A549 (cell line): Measurements from ENCODE around the gene CELF1. TPM values are rescaled to one million over a fixed set of nuclear protein-coding genes. Genes with fewer than 3 reads are reported as not detected.

Source experiments
- ATAC-seq, 2 experiments: fragments of 200-7000 bp in 1 of 2; fragments of >200 bp in 1 of 2; cut with Nextera tagmentation in 1 of 2; cut with Tn5 transposase in 1 of 2; 3 replicates each; pipeline versions ENCODE4 v1.8.0 to v1.9.1; 2018 to 2020; ENCODE audit warnings: mild to moderate bottlenecking in 1 of 2, moderate library complexity in 1 of 2
- CTCF ChIA-PET: fragments of 300-600 bp; sonication (Branson Sonifier 250); formaldehyde crosslinking; extraction: SDS; loops from one replicate; lab custom pipeline; 2021; ENCODE audit warnings: antibody characterized with exemption, inconsistent platforms; lab: Yijun Ruan, JAX
- POLR2A ChIA-PET: fragments of 350-600 bp; formaldehyde crosslinking; extraction: SDS; loops from one replicate; lab custom pipeline; 2021; ENCODE audit warnings: antibody characterized with exemption, inconsistent platforms; lab: Yijun Ruan, JAX
- DNase-seq, 2 experiments: peaks; one replicate each; pipeline versions ENCODE4 v3.0.0 to v3.0.0-alpha.2; 2011 to 2016; ENCODE audit warnings: low read depth in 1 of 2, low spot score in 1 of 2
- FAIRE-seq: peaks from 2 replicates; lab custom pipeline; 2011; peaks lifted over from hg19 to GRCh38; lab: Jason Lieb, UNC
- H3K27ac ChIP-seq, 2 experiments: fragments of >200 bp; sonication (Bioruptor Twin); formaldehyde crosslinking; 3 replicates each; pipeline ENCODE4 v1.5.1; 2016 to 2017
- H3K4me1 ChIP-seq: fragments of >200 bp; sonication (Bioruptor Twin); formaldehyde crosslinking; 3 replicates; pipeline ENCODE4 v1.6.1; 2016
- H3K4me2 ChIP-seq: fragments of >200 bp; sonication (Bioruptor Twin); formaldehyde crosslinking; 3 replicates; pipeline ENCODE4 v1.6.1; 2016
- H3K4me3 ChIP-seq: fragments of >200 bp; sonication (Bioruptor Twin); formaldehyde crosslinking; 3 replicates; pipeline ENCODE4 v1.5.1; 2016
- H3K9me3 ChIP-seq: fragments of >200 bp; sonication (Bioruptor Twin); formaldehyde crosslinking; 3 replicates; pipeline ENCODE4 v1.6.1; 2016
- ATOH8 ChIP-seq: fragments of 250-450 bp; sonication (Bioruptor Pico); IDR thresholded peaks from 2 replicates; pipeline ENCODE4 v1.5.0; 2020; ENCODE audit warnings: low read depth, mild to moderate bottlenecking, moderate library complexity
- BCL3 ChIP-seq: fragments of >200 bp; sonication (Bioruptor Twin); formaldehyde crosslinking; IDR thresholded peaks from 3 replicates; pipeline ENCODE4 v1.6.1; 2016
- BHLHE40 ChIP-seq: IDR thresholded peaks from 2 replicates; pipeline ENCODE4 v1.6.1; 2012; ENCODE audit warnings: low read depth, low read length, inconsistent platforms
- CBX8 ChIP-seq: fragments of 200-600 bp; sonication (generic); IDR thresholded peaks from 2 replicates; pipeline ENCODE4 v1.6.1; 2016
- CEBPB ChIP-seq, 2 experiments: fragments of >200 bp in 1 of 2; sonication (Bioruptor Twin) in 1 of 2; formaldehyde crosslinking in 1 of 2; IDR thresholded peaks; 2 replicates each; pipeline ENCODE4 v1.6.1; 2012 to 2016
- EHF ChIP-seq: fragments of 250-450 bp; sonication (Bioruptor Pico); IDR thresholded peaks from 2 replicates; pipeline ENCODE4 v1.5.0; 2020; ENCODE audit warnings: mild to moderate bottlenecking
- ELK1 ChIP-seq: fragments of 150-350 bp; IDR thresholded peaks from 2 replicates; pipeline ENCODE4 v1.6.1; 2014; ENCODE audit warnings: low read depth, mild to moderate bottlenecking, low read length
- FOSB ChIP-seq: fragments of 250-450 bp; sonication (Bioruptor Pico); IDR thresholded peaks from 2 replicates; pipeline ENCODE4 v1.5.0; 2020; ENCODE audit warnings: mild to moderate bottlenecking, moderate library complexity
- FOSL2 ChIP-seq, 2 experiments: fragments of 450-650 bp in 1 of 2; fragments of >200 bp in 1 of 2; sonication (Bioruptor Twin) in 1 of 2; formaldehyde crosslinking; IDR thresholded peaks; 2 replicates each; pipeline versions ENCODE4 v1.5.0 to v1.6.1; 2016 to 2020; ENCODE audit warnings: mild to moderate bottlenecking in 1 of 2, moderate library complexity in 1 of 2
- GATA3 ChIP-seq: IDR thresholded peaks from 2 replicates; pipeline ENCODE4 v1.6.1; 2012; ENCODE audit warnings: borderline replicate concordance
- HDAC2 ChIP-seq: fragments of 200-600 bp; sonication (generic); IDR thresholded peaks from 2 replicates; pipeline ENCODE4 v1.6.1; 2016
- HES2 ChIP-seq: fragments of >200 bp; sonication (Bioruptor Twin); formaldehyde crosslinking; IDR thresholded peaks from 2 replicates; pipeline ENCODE4 v1.6.1; 2016
- HEYL ChIP-seq: fragments of 250-450 bp; sonication (Bioruptor Pico); IDR thresholded peaks from 2 replicates; pipeline ENCODE4 v1.8.0; 2021; ENCODE audit warnings: mild to moderate bottlenecking, moderate library complexity
- HOXB13 ChIP-seq: fragments of 250-450 bp; sonication (Bioruptor Pico); IDR thresholded peaks from 2 replicates; pipeline ENCODE4 v1.5.0; 2020; ENCODE audit warnings: low read depth, mild to moderate bottlenecking, moderate library complexity
- HOXB5 ChIP-seq: fragments of 250-450 bp; sonication (Bioruptor Pico); IDR thresholded peaks from 2 replicates; pipeline ENCODE4 v1.5.0; 2020; ENCODE audit warnings: mild to moderate bottlenecking, moderate library complexity
- KDM1A ChIP-seq: fragments of 200-600 bp; sonication (generic); IDR thresholded peaks from 2 replicates; pipeline ENCODE4 v1.6.1; 2016; ENCODE audit warnings: low read depth, mild to moderate bottlenecking
- KDM5A ChIP-seq: fragments of 200-600 bp; sonication (generic); IDR thresholded peaks from 2 replicates; pipeline ENCODE4 v1.6.1; 2016; ENCODE audit warnings: antibody characterized with exemption, mild to moderate bottlenecking
- MAZ ChIP-seq: fragments of 150-350 bp; IDR thresholded peaks from 2 replicates; pipeline ENCODE4 v1.6.1; 2014; ENCODE audit warnings: antibody characterized with exemption, low read depth, low read length, borderline replicate concordance
- MYC ChIP-seq: IDR thresholded peaks from 2 replicates; pipeline ENCODE4 v1.6.1; 2012; ENCODE audit warnings: mild to moderate bottlenecking, inconsistent platforms, low read length, improper control_type of control experiment, borderline replicate concordance
- NFE2L2 ChIP-seq: fragments of 150-350 bp; conservative IDR thresholded peaks from 2 replicates; pipeline ENCODE4 v1.6.1; 2014; ENCODE audit warnings: low read length
- PHF8 ChIP-seq: fragments of 200-600 bp; sonication (generic); IDR thresholded peaks from 2 replicates; pipeline ENCODE4 v1.6.1; 2016; ENCODE audit warnings: low read depth, mild to moderate bottlenecking, antibody characterized with exemption, moderate library complexity, borderline replicate concordance
- POLR2A ChIP-seq: IDR thresholded peaks from 2 replicates; pipeline ENCODE4 v1.6.1; 2012; ENCODE audit warnings: mild to moderate bottlenecking, low read length
- RCOR1 ChIP-seq: fragments of 150-350 bp; IDR thresholded peaks from 2 replicates; pipeline ENCODE4 v1.6.1; 2014; ENCODE audit warnings: antibody characterized with exemption, low read length, low read depth
- SMC3 ChIP-seq: fragments of >200 bp; sonication (Bioruptor Twin); formaldehyde crosslinking; IDR thresholded peaks from 3 replicates; pipeline ENCODE4 v1.6.1; 2018; ENCODE audit warnings: inconsistent platforms
- TFCP2L1 ChIP-seq: fragments of 250-450 bp; sonication (Bioruptor Pico); IDR thresholded peaks from 2 replicates; pipeline ENCODE4 v1.5.0; 2021; ENCODE audit warnings: mild to moderate bottlenecking
- USF2 ChIP-seq: fragments of 450-650 bp; IDR thresholded peaks from 2 replicates; pipeline ENCODE4 v1.6.1; 2014; ENCODE audit warnings: antibody characterized with exemption
- WGBS: methylation state at CpG from one replicate; pipeline ENCODE4 v1.1.6; 2017; ENCODE audit errors: missing lambda C conversion rate; 5-methylcytosine and 5-hydroxymethylcytosine counted together
- polyA plus RNA-seq, 4 experiments: library from polyadenylated mRNA; depleted of rRNA in 3 of 4; stranded (reverse); fragments of >200 nt; fragmentation: RNase III in 1 of 4; extraction: RNeasy Plus Mini Kit Qiagen cat#74134 plus additional on column Dnase treatment in 1 of 4; gene quantifications; 2 replicates in 3 of 4; 3 replicates in 1 of 4; pipeline ENCODE4 v1.2.3, GENCODE V29; 2011 to 2017

Gene CELF1
- polyA plus RNA-seq, 2 of the 4 experiments (the other 2 are of a cell fraction), result 53.8 to 138 TPM

- DNase-seq (peak; percentile 43 to 46), ATAC-seq (peak; percentile 82 to 89), FAIRE-seq (no peak)
- CTCF ChIA-PET, result interaction anchor here (1.1 to 2.2 kb wide), 2 partner anchors 11 to 70 kb away, joined by 6 to 19 read pairs; no protein-coding TSS in a partner anchor
- Histone ChIP-seq H3K9me3 (no peaks in the 10 kb centered on the region), H3K4me2 (no peak overlapping the region), H3K4me1 (no peaks in the 10 kb centered on the region), H3K27ac (no peak overlapping the region), H3K4me3 (no peak overlapping the region)
- POLR2A ChIA-PET, result interaction anchor here (1.0 kb wide), 1 partner anchor 17 kb away, joined by 3 read pairs; the partner anchor contains the start of gene PSMC3
- TF ChIP-seq SMC3 (no peak), HEYL (CRISPR knock-in tag) (no peak), FOSB (no peak), EHF (CRISPR knock-in tag) (no peak), KDM5A (no peak), KDM1A (no peak), MYC (no peak), CBX8 (no peak), HOXB13 (CRISPR knock-in tag) (no peak), PHF8 (no peak), ELK1 (no peak), BCL3 (no peak), HDAC2 (no peak), CEBPB (IDR thresholded peaks at IDR 0.05) (no peak), NFE2L2 (no peak)
- WGBS, result 81% methylated on average over 12 of the region's 12 CpGs
Measured at GRCh38 chr11:47443028-47443700, 109.8 kb downstream of the CELF1 start.

DNA sequence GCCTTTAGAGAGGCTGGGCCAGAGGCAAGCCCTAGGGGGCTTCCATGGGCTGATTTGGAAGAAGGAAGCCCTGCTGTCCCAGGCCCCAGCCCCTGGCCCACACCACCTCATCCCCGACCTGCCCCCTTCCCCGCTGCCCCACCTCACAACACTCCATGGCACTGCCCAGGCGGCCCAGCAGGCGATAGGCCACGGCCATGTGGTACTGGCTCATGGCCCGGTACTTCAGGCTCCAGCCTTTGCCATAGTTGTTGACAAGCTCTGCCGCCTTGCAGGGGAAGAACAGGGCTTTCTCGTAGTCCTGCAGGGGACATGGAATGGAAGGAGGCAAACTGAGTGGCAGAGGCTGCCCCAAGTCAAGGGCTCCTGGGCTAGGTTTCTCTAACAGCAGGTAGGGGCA, 110.4 kb downstream of the CELF1 start:
- FAIRE-seq, result no peak
- TF ChIP-seq RCOR1 (no peak), GATA3 (no peak), POLR2A (no peak), CBX8 (no peak), HDAC2 (no peak)

DNA sequence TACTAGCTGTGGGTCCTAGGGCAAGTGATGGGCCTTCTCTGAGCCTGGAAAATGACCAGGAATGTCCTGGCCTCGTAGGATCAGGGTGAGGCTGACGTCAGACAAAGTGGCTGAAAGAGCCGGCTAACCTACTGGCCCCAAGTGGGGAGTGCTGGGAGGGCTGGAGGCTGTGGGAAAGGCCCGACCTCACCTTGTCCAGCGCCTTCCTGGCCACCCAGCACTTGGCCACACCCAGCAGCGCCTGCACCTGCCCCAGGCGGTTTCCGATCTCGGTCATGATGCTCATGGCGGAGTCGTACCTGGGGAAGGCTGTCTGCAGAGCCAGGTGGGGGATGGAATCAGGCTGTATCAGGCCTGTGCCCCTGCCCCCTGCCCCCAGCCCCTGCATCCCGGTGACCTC, 111.5 kb downstream of the CELF1 start:
- H3K4me3 ChIP-seq, result no peak overlapping the region
- no peak overlapping the region for H3K27ac ChIP-seq
- FAIRE-seq, result no peak
- no peaks in the 10 kb centered on the region; the same call in 2 of the 3 replicates for H3K9me3 ChIP-seq
- DNase-seq, result no peak
- no peak overlapping the region for H3K4me2 ChIP-seq
- WGBS, result 78% methylated on average over 5 of the region's 12 CpGs
- POLR2A ChIA-PET, result no interaction called here
- no peak for ATAC-seq
- no peaks in the 10 kb centered on the region for H3K4me1 ChIP-seq
- CTCF ChIA-PET, result interaction anchor here (0.6 to 1.6 kb wide), 2 partner anchors 13 to 1050 kb away, joined by 3 to 6 read pairs; partner anchors contain the start of gene CHRM4
- TF ChIP-seq FOSL2 (IDR thresholded peaks at IDR 0.05), result no peak
- no peak for TF ChIP-seq FOSL2 (CRISPR knock-in tag; IDR thresholded peaks at IDR 0.05)
- TF ChIP-seq MAZ, result no peak
- TF ChIP-seq TFCP2L1 (CRISPR knock-in tag), result no peak
- TF ChIP-seq ATOH8, result no peak
- no peak for TF ChIP-seq BCL3
- no peak for TF ChIP-seq POLR2A
- TF ChIP-seq BHLHE40, result no peak
- TF ChIP-seq USF2, result no peak
- no peak for TF ChIP-seq HOXB5 (CRISPR knock-in tag)
- TF ChIP-seq HES2, result no peak

More for the DNA sequence above, 110.4 kb downstream of the CELF1 start:
- ChIA-PET CTCF (interaction anchor here (0.6 to 2.2 kb wide), 3 partner anchors 11 to 69 kb away, joined by 3 to 19 read pairs (median 6); no protein-coding TSS in a partner anchor), POLR2A (interaction anchor here (1.0 kb wide), 1 partner anchor 16 kb away, joined by 3 read pairs; the partner anchor contains the start of gene PSMC3)
- Histone ChIP-seq H3K4me3 (no peak overlapping the region), H3K4me1 (no peaks in the 10 kb centered on the region), H3K4me2 (no peak overlapping the region), H3K9me3 (no peaks in the 10 kb centered on the region), H3K27ac (no peak overlapping the region)
- 77% methylated on average over 3 of the region's 8 CpGs for WGBS
- DNase-seq, result no peak
- no peak for ATAC-seq
